Mucosa of descending colon (tissue), 3 donors: ENCODE data around the gene PEX11B. TPM values are rescaled to one million over a fixed set of nuclear protein-coding genes. Genes with fewer than 3 reads are reported as not detected.
A peak's percentile ranks its signal among the peaks of the same experiment; 100 is the strongest.

ENCODE experiments used
- ATAC-seq: fragments of 200-7000 bp; cut with Tn5 transposase; one replicate; pipeline ENCODE4 v1.9.1; 2020; ENCODE audit warnings: mild to moderate bottlenecking, moderate library complexity
- DNase-seq, 3 donors: peaks; one replicate each; pipeline ENCODE4 v3.0.0-alpha.2; 2020
- H3K36me3 ChIP-seq: fragments of 200-600 bp; one replicate; pipeline ENCODE4 v1.8.0; 2021; ENCODE audit warnings: low read depth, mild to moderate bottlenecking
- H3K4me1 ChIP-seq: fragments of 200-600 bp; one replicate; pipeline ENCODE4 v1.8.0; 2021; ENCODE audit warnings: low read depth, mild to moderate bottlenecking
- H3K4me3 ChIP-seq: fragments of 200-600 bp; one replicate; pipeline ENCODE4 v1.8.0; 2021; ENCODE audit warnings: mild to moderate bottlenecking
- H3K9me3 ChIP-seq: fragments of 200-600 bp; one replicate; pipeline ENCODE4 v1.8.0; 2021; ENCODE audit warnings: mild to moderate bottlenecking
- CTCF ChIP-seq: fragments of 200-600 bp; IDR thresholded peaks from one replicate; pipeline ENCODE4 v1.8.0; 2022; ENCODE audit warnings: antibody characterized with exemption, mild to moderate bottlenecking
- intact Hi-C, 2 donors: fragments of 100-400 bp; cut with DNase I in 1 of 2; cut with micrococcal nuclease in 1 of 2; formaldehyde crosslinking; loops; one replicate each; pipeline versions ENCODE4 v1.11.0 to v1.11.1; 2022; cut with DNase I, micrococcal nuclease
- total RNA-seq, 3 donors: library from RNA; stranded (reverse); fragmentation: NEBNext Ultra II Directional in 2 of 3; extraction: Animal tissue kit (Norgen Biotek cat#: 25700) in 2 of 3; gene quantifications; one replicate each; pipeline versions ENCODE4 v1.2.1 to v1.2.4, GENCODE V29; 2021 to 2023
- donor health status: DM: no; HTN: no; CAD: no; lungs with moderate emphysema.
- donor health status: DM: no; HTN: no; CAD: no.
- donor health status: DM: no; HTN: yes; CAD: no.

PEX11B gene
- total RNA-seq, 3 donors from 2014 or later: 25.5 to 34.8 (median 33.3) TPM

GRCh38 chr1:145874646-145875045 lies 43.9 kb downstream of the PEX11B start:
- no peaks in the 10 kb centered on the region for H3K4me1 ChIP-seq
- no peaks in the 10 kb centered on the region for H3K36me3 ChIP-seq
- no peak overlapping the region for H3K4me3 ChIP-seq
- DNase-seq: no peak
- no peak for TF ChIP-seq CTCF
- intact Hi-C loops: no loop called here
- no peak for ATAC-seq
- H3K9me3 ChIP-seq: no peaks in the 10 kb centered on the region

- intact Hi-C loops: no loop called here
- DNase-seq: peak; percentile 40 to 70 (median 51)
These were observed 46.3 kb downstream of the PEX11B start for GRCh38 chr1:145871994-145872924.

GRCh38 chr1:145868232-145868631 lies 50.3 kb downstream of the PEX11B start:
- Histone ChIP-seq H3K9me3 (no peaks in the 10 kb centered on the region), H3K4me1 (no peaks in the 10 kb centered on the region), H3K4me3 (no peak overlapping the region), H3K36me3 (no peaks in the 10 kb centered on the region)
- no peak for TF ChIP-seq CTCF
- no peak for ATAC-seq
- no peak for DNase-seq
- intact Hi-C loops: no loop called here

More at GRCh38 chr1:145871994-145872924, 46.3 kb downstream of the PEX11B start:
- H3K9me3 ChIP-seq: no peaks in the 10 kb centered on the region
- peak; percentile 82 for ATAC-seq
- no peak overlapping the region for H3K4me3 ChIP-seq
- H3K4me1 ChIP-seq: no peaks in the 10 kb centered on the region
- H3K36me3 ChIP-seq: no peaks in the 10 kb centered on the region
- no peak for TF ChIP-seq CTCF

GRCh38 chr1:145863282-145864018 lies 55.1 kb downstream of the PEX11B start:
- Histone ChIP-seq H3K9me3 (no peaks in the 10 kb centered on the region), H3K4me1 (peaks cover 4% of the 10 kb centered on the region), H3K4me3 (no peak overlapping the region), H3K36me3 (no peaks in the 10 kb centered on the region)
- intact Hi-C loops: no loop called here
- ATAC-seq (no peak), DNase-seq (no peak)
- no peak for TF ChIP-seq CTCF

Other genes with a start within 250 kb of the PEX11B start
- gene PDZK1, start 211.3 kb downstream of the PEX11B start, total RNA-seq: 1 to 10 TPM in 2 of 3 donors, not detected in 1; 1.1 to 1.2 TPM
- 1 to 10 TPM; 1.6 to 2.3 (median 1.6) TPM for gene CD160, start 199.2 kb downstream of the PEX11B start, total RNA-seq
- gene RNF115, start 94.6 kb downstream of the PEX11B start, total RNA-seq: 10 to 100 TPM in 1 of 3 donors, 1 to 10 TPM in 2; 8.3 to 13.6 (median 8.8) TPM
- 10 to 100 TPM; 17.5 to 24.0 (median 23.0) TPM for gene POLR3C, start 94.5 kb downstream of the PEX11B start, total RNA-seq
- gene NUDT17, start 73.1 kb downstream of the PEX11B start, total RNA-seq: 1 to 10 TPM; 1.1 to 2.5 (median 1.3) TPM
- 10 to 100 TPM; 11.6 to 26.6 (median 14.8) TPM for gene PIAS3, start 59.6 kb downstream of the PEX11B start, total RNA-seq
- 1 to 10 TPM in 1 of 3 donors, under 1 TPM in 2; 0.26 to 5.6 (median 0.99) TPM for gene ANKRD35, start 32.9 kb downstream of the PEX11B start, total RNA-seq
- gene ITGA10, start 8.7 kb downstream of the PEX11B start, total RNA-seq: 1 to 10 TPM in 1 of 3 donors, under 1 TPM in 2; 0.61 to 2.5 (median 0.87) TPM
- 10 to 100 TPM; 82.3 to 94.5 (median 93.9) TPM for gene RBM8A, start 8.8 kb upstream of the PEX11B start, total RNA-seq
- gene LIX1L, start 39.3 kb upstream of the PEX11B start, total RNA-seq: 10 to 100 TPM in 2 of 3 donors, 1 to 10 TPM in 1; 3.9 to 34.3 (median 10.2) TPM
- gene ANKRD34A, start 45.9 kb upstream of the PEX11B start, total RNA-seq: under 1 TPM; 0.14 to 0.63 (median 0.41) TPM
- 10 to 100 TPM; 15.7 to 26.8 (median 19.5) TPM for gene POLR3GL, start 46.0 kb upstream of the PEX11B start, total RNA-seq
- 1,000 to 10,000 TPM in 1 of 3 donors, 100 to 1,000 TPM in 2; 683 to 1,682 (median 830) TPM for gene TXNIP, start 77.9 kb upstream of the PEX11B start, total RNA-seq
- not detected for gene HJV, start 103.0 kb upstream of the PEX11B start, total RNA-seq
- gene NBPF10, start 226.1 kb upstream of the PEX11B start, total RNA-seq: 1 to 10 TPM; 2.4 to 4.8 (median 3.5) TPM